Gastrocnemius medialis (tissue), 4 donors: ENCODE data around the gene TAS1R1.

ENCODE experiments used
- CTCF ChIP-seq, 5 experiments: fragments of 450-650 bp in 3 of 5; fragments of 200-600 bp in 2 of 5; sonication (generic) in 2 of 5; IDR thresholded peaks in 4 of 5; conservative IDR thresholded peaks in 1 of 5; 1 replicate in 4 of 5; 2 replicates in 1 of 5; pipeline ENCODE4 v1.5.1; 2016 to 2019; ENCODE audit warnings: antibody characterized with exemption in 5 of 5, mild to moderate bottlenecking in 3 of 5, moderate library complexity in 3 of 5
- POLR2A ChIP-seq, 2 donors: fragments of 450-650 bp; IDR thresholded peaks; one replicate each; pipeline ENCODE4 v1.6.1; 2017; ENCODE audit warnings: antibody characterized with exemption in 2 of 2, mild to moderate bottlenecking in 2 of 2, moderate library complexity in 2 of 2

DNA sequence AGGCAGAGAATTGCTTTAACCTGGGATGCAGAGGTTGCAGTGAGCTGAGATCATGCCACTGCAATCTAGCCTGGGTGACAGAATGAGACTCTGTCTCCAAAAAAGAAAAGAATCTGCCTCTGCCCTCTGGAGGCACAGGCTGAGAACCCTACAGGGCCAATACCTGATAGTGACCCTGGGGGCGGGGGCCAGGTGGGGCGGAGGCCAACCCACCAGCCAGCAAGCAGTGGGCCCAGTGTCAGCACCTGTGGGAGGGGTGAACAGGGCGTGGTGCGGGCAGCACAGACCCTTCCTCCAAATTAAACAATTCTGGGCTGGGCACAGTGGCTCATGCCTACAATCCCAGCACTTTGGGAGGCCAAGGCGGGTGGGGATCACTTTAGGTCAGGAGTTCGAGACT is 44.6 kb upstream of the TAS1R1 start:
- TF ChIP-seq POLR2A (IDR thresholded peaks at IDR 0.05) (no peak), CTCF (IDR thresholded peaks at IDR 0.05 in 4 of 5, conservative IDR thresholded peaks at IDR 0.05 in 1 of 5) (no peak)
